Pancreas (tissue), 10 donors: ENCODE data around the gene KRT36. TPM values are rescaled to one million over a fixed set of nuclear protein-coding genes. Genes with fewer than 3 reads are reported as not detected.

Source experiments
- ATAC-seq, 4 donors: fragments of 200-7000 bp; cut with Tn5 transposase; one replicate each; pipeline versions ENCODE4 v1.8.0 to v1.9.1; 2020; ENCODE audit warnings: mild to moderate bottlenecking in 4 of 4, moderate library complexity in 4 of 4
- DNase-seq, 6 donors: peaks; one replicate each; pipeline ENCODE4 v3.0.0-alpha.2; 2020
- FAIRE-seq: peaks from 2 replicates; lab custom pipeline; 2012; peaks lifted over from hg19 to GRCh38; lab: Jason Lieb, UNC
- H3K27ac ChIP-seq, 4 donors: fragments of 200-600 bp; sonication (generic); 1 replicate in 3 of 4; 2 replicates in 1 of 4; pipeline versions ENCODE4 v1.5.0 to v1.8.0; 2020
- H3K27me3 ChIP-seq, 4 donors: fragments of 200-600 bp; one replicate each; pipeline ENCODE4 v1.8.0; 2021
- H3K36me3 ChIP-seq, 3 donors: fragments of 200-600 bp; sonication (generic) in 1 of 3; one replicate each; pipeline versions ENCODE4 v1.5.0 to v1.8.0; 2020 to 2021
- H3K4me1 ChIP-seq, 3 donors: fragments of 200-600 bp; one replicate each; pipeline ENCODE4 v1.8.0; 2021
- H3K4me3 ChIP-seq, 4 donors: fragments of 200-600 bp; sonication (generic) in 2 of 4; one replicate each; pipeline versions ENCODE4 v1.5.0 to v1.8.0; 2020 to 2021
- H3K9me3 ChIP-seq, 4 donors: fragments of 200-600 bp; one replicate each; pipeline ENCODE4 v1.8.0; 2021
- CTCF ChIP-seq, 4 donors: fragments of 200-600 bp; sonication (generic) in 3 of 4; IDR thresholded peaks; one replicate each; pipeline versions ENCODE4 v1.5.0 to v1.8.0; 2021; ENCODE audit warnings: antibody characterized with exemption in 4 of 4
- WGBS, 2 donors: extraction: QIAGEN DNeasy Blood & Tissue Kit; methylation state at CpG; one replicate each; pipeline ENCODE4 v1.1.7; 2013; 5-methylcytosine and 5-hydroxymethylcytosine counted together
- intact Hi-C, 3 donors: fragments of 100-400 bp; cut with DNase I; formaldehyde crosslinking; loops; one replicate each; pipeline versions ENCODE4 v1.11.1 to v1.14.2; 2022
- polyA plus RNA-seq, 2 donors: library from polyadenylated mRNA; stranded (reverse); fragments of 200-250 nt; gene quantifications; one replicate each; pipeline ENCODE4 v1.2.3, GENCODE V29; 2013
- total RNA-seq, 6 donors: library from RNA; stranded (reverse); fragmentation: NEBNext Ultra II Directional in 4 of 6; extraction: Animal tissue kit (Norgen Biotek cat#: 25700) in 4 of 6; gene quantifications; one replicate each; pipeline versions ENCODE4 v1.2.1 to v1.2.4, GENCODE V29; 2021 to 2023
- donor health status: healthy with polysubstance abuse.
- donor health status: DM: no; HTN: no; CAD: no; lungs with moderate emphysema.
- donor health status: DM: no; HTN: no; CAD: no.
- donor health status: control.
- donor health status: control.
- donor health status: Bipolar disorder and iron deficiency.
- donor health status: DM: yes; HTN: yes; CAD: no.
- donor health status: DM: no; HTN: no; CAD: no.
- donor health status: DM: no; HTN: no; CAD: no.
- donor health status: DM: yes; HTN: yes; CAD: no.

KRT36 gene
- total and polyA plus RNA-seq, 8 donors: not detected

DNA sequence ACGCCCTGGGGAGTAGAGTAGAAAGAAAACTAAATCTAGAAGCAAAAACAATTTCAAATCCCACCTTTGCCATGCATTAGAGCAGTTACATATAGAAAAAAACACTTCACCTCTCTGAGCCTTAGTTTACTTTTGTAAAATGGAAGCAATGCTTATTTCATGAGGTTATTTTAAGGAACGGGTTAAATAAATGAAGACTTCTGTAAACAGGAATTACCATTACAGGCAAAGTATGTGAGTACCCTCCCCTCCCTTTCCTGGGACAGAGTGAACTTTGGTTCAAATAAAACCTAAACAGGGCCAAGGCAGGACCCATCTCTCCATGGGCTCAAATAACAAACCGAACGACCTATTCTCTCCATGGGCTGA lies 33.5 kb upstream of the KRT36 start:
- WGBS, 2 donors: 74 to 83% methylated on average over 4 of the region's 4 CpGs
- no peak overlapping the region for H3K4me3 ChIP-seq
- ATAC-seq: no peak
- H3K27me3 ChIP-seq: peaks cover 0 to 3% (median 0%) of the 10 kb centered on the region in 4 donors
- peak overlapping the region in 1 of 4 donors; percentile 30 for H3K27ac ChIP-seq
- TF ChIP-seq CTCF (IDR thresholded peaks at IDR 0.05): no peak
- no peaks in the 10 kb centered on the region for H3K9me3 ChIP-seq
- no peaks in the 10 kb centered on the region for H3K36me3 ChIP-seq
- FAIRE-seq: no peak
- no peak for DNase-seq
- intact Hi-C loops: loop anchor here in 1 of 3 donors (10.0 kb wide), 1 partner anchor 618 kb away; no protein-coding TSS in a partner anchor
- peaks cover 0 to 6% (median 4%) of the 10 kb centered on the region in 3 donors for H3K4me1 ChIP-seq

GRCh38 chr17:41522301-41523224 lies 32.9 kb upstream of the KRT36 start:
- H3K4me1 ChIP-seq: peaks cover 0 to 6% (median 4%) of the 10 kb centered on the region in 3 donors

GRCh38 chr17:41521574-41522261 lies 32.0 kb upstream of the KRT36 start:
- no peaks in the 10 kb centered on the region for H3K9me3 ChIP-seq
- ATAC-seq (peak; percentile 28 to 70 (median 52)), DNase-seq (peak in 4 of 6 donors; percentile 23 to 52 (median 40)), FAIRE-seq (no peak)
- 59 to 62% methylated on average over 6 of the region's 6 CpGs for WGBS, 2 donors
- peak overlapping the region; percentile 30 to 63 (median 43) for H3K27ac ChIP-seq
- intact Hi-C loops: loop anchor here in 1 of 3 donors (10.0 kb wide), 1 partner anchor 617 kb away; no protein-coding TSS in a partner anchor
- H3K4me3 ChIP-seq: no peak overlapping the region
- no peaks in the 10 kb centered on the region for H3K27me3 ChIP-seq
- peaks cover 0 to 6% (median 4%) of the 10 kb centered on the region in 3 donors for H3K4me1 ChIP-seq
- no peak for TF ChIP-seq CTCF (IDR thresholded peaks at IDR 0.05)
- H3K36me3 ChIP-seq: no peaks in the 10 kb centered on the region

More at GRCh38 chr17:41522301-41523224, 32.9 kb upstream of the KRT36 start:
- no peaks in the 10 kb centered on the region for H3K27me3 ChIP-seq
- H3K4me3 ChIP-seq: no peak overlapping the region
- no peak for FAIRE-seq
- peak overlapping the region; percentile 22 to 63 (median 39) for H3K27ac ChIP-seq
- intact Hi-C loops: loop anchor here in 1 of 3 donors (10.0 kb wide), 1 partner anchor 618 kb away; no protein-coding TSS in a partner anchor
- no peak for TF ChIP-seq CTCF (IDR thresholded peaks at IDR 0.05)
- 77 to 84% methylated on average over 12 of the region's 12 CpGs for WGBS, 2 donors
- H3K36me3 ChIP-seq: no peaks in the 10 kb centered on the region
- peak; percentile 2 to 32 (median 15) for ATAC-seq
- no peaks in the 10 kb centered on the region for H3K9me3 ChIP-seq
- DNase-seq: peak in 1 of 6 donors; percentile 23

DNA sequence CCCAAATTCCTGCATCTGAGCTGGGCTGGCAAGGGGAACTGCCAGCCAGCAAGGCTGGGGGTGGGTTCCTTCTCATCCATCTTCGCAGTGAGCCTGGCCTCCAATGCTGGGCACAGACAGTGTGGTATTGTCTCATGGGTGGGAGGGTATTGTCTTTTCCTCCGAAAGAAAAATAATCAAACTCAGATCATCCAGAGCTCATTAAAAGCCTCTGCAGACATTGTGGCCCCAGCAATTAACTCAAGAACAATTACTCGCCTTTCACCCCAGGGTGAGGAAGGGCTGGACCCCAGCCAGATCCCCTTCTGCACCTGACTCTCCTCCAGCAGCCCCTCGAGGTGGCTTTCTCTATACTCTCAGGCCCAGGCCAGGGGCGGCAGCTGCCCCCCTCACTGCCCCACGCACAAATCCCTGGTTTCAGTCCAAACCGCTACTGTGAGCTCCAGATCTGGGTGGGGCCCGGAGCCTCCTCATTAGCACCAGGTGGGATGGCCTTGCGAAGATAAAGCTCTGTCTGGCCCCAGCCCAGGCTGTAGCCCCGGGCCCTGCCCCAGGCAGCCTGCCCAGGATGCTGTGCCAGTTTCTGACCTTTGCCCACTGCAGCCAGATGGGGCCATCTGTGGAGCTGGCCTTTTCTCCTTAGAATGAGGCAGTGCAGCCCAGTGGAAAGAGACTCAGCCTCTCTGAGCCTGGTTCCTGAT lies 31.3 kb upstream of the KRT36 start:
- Histone ChIP-seq H3K4me1 (peaks cover 0 to 6% (median 4%) of the 10 kb centered on the region in 3 donors), H3K27ac (peak overlapping the region; percentile 30 to 63 (median 43)), H3K9me3 (no peaks in the 10 kb centered on the region), H3K4me3 (no peak overlapping the region), H3K36me3 (no peaks in the 10 kb centered on the region), H3K27me3 (no peaks in the 10 kb centered on the region)
- no peak for FAIRE-seq
- WGBS, 2 donors: 53 to 54% methylated on average over 10 of the region's 10 CpGs
- intact Hi-C loops: loop anchor here in 1 of 3 donors (10.0 kb wide), 1 partner anchor 616 kb away; no protein-coding TSS in a partner anchor
- no peak for TF ChIP-seq CTCF (IDR thresholded peaks at IDR 0.05)
- ATAC-seq: peak in 2 of 4 donors; percentile 6 to 9
- DNase-seq: peak in 1 of 6 donors; percentile 42
